GM13976 (cell line): Measurements from ENCODE around the gene METTL14.

Experiments used
- DNase-seq: peaks from one replicate; pipeline ENCODE4 v3.0.0; 2012; ENCODE audit warnings: low spot score
- in situ Hi-C: fragments of 300-500 bp; cut with MboI; formaldehyde crosslinking; loops from one replicate; pipeline ENCODE4 v1.12.0; 2022; ENCODE audit warnings: low sequenced_read_pairs, mixed read lengths, inconsistent platforms; ENCODE audit not compliant: unreplicated experiment
- TF ChIP-seq, protein P1 (sequence below): IDR thresholded peaks from 2 replicates; pipeline ENCODE4 v1.5.1; 2012; ENCODE audit warnings: borderline replicate concordance, mild to moderate bottlenecking; ENCODE audit not compliant: insufficient read depth; ENCODE audit errors: extremely low read depth, missing control alignments, control extremely low read depth

METTL14 gene

DNA sequence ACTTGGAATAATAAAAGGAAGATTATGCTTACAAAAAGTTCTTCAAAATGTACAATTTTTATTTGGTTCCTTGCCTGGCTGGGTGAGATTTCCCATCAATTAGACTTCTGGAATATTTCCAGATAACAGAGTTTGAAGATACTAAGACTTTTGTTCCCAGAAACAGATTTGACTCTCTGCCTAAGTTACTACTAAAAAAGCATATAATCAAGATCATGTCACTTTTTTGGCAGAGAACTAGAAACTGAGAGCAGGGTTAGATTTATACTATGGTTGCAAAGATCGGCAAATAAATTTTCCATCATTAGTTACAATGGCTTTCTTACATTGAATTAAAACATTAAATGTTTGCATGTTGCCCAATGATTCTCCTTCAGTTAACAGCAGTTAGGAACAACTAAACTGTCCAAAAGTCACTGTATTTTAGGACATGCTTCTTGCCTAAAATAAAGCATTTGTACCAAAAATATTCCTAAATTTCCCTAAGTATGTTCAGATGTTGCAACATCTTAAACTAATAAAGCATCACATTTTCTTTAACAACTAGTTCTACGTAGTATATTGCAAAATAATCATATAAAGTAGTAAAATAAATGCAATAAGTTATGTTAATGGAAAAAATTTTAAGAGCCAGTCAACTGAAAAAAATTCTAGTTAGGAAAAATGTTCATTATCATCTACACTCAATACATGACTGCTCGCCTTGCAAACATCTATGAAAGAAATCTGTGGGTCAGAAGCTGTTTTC is 77.7 kb downstream of the METTL14 start:
- in situ Hi-C loops, result no loop called here
- TF ChIP-seq, protein P1, sequence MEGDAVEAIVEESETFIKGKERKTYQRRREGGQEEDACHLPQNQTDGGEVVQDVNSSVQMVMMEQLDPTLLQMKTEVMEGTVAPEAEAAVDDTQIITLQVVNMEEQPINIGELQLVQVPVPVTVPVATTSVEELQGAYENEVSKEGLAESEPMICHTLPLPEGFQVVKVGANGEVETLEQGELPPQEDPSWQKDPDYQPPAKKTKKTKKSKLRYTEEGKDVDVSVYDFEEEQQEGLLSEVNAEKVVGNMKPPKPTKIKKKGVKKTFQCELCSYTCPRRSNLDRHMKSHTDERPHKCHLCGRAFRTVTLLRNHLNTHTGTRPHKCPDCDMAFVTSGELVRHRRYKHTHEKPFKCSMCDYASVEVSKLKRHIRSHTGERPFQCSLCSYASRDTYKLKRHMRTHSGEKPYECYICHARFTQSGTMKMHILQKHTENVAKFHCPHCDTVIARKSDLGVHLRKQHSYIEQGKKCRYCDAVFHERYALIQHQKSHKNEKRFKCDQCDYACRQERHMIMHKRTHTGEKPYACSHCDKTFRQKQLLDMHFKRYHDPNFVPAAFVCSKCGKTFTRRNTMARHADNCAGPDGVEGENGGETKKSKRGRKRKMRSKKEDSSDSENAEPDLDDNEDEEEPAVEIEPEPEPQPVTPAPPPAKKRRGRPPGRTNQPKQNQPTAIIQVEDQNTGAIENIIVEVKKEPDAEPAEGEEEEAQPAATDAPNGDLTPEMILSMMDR, result no peak
- DNase-seq, result no peak
